Right lobe of liver (tissue), 6 donors: Measurements from ENCODE around the gene TCF25. TPM values are rescaled to one million over a fixed set of nuclear protein-coding genes. Genes with fewer than 3 reads are reported as not detected.
"Not testable (repeated sequence)": the region's sequence is repeated elsewhere in the genome, so short reads cannot be mapped to it uniquely, and the experiment has no call there.

Experiments used
- ATAC-seq, 4 donors: fragments of 200-7000 bp; cut with Tn5 transposase; one replicate each; pipeline ENCODE4 v1.9.1; 2020; ENCODE audit warnings: mild to moderate bottlenecking in 4 of 4, moderate library complexity in 4 of 4
- DNase-seq, 3 donors: peaks; one replicate each; pipeline ENCODE4 v3.0.0-alpha.2; 2020
- H3K27ac ChIP-seq, 3 donors: fragments of 200-600 bp; one replicate each; pipeline ENCODE4 v1.8.0; 2022
- H3K27me3 ChIP-seq, 2 donors: fragments of 200-600 bp; one replicate each; pipeline ENCODE4 v1.8.0; 2022
- H3K36me3 ChIP-seq, 4 donors: fragments of 200-600 bp; sonication (generic) in 1 of 4; one replicate each; pipeline versions ENCODE4 v1.5.1 to v1.8.0; 2017 to 2022; ENCODE audit warnings: control low read depth in 1 of 4
- H3K4me1 ChIP-seq, 4 donors: fragments of 200-600 bp; sonication (generic) in 1 of 4; one replicate each; pipeline versions ENCODE4 v1.5.1 to v1.8.0; 2017 to 2022; ENCODE audit warnings: control low read depth in 1 of 4
- H3K4me3 ChIP-seq, 3 donors: fragments of 200-600 bp; one replicate each; pipeline ENCODE4 v1.8.0; 2022
- H3K9me3 ChIP-seq, 4 donors: fragments of 200-600 bp; sonication (generic) in 1 of 4; one replicate each; pipeline versions ENCODE4 v1.5.1 to v1.8.0; 2017 to 2022; ENCODE audit warnings: control low read depth in 1 of 4
- POLR2A ChIP-seq: fragments of 450-650 bp; IDR thresholded peaks from one replicate; pipeline ENCODE4 v1.6.1; 2017; ENCODE audit warnings: antibody characterized with exemption, mild to moderate bottlenecking
- WGBS: methylation state at CpG from one replicate; pipeline ENCODE4 v1.1.6; 2018; ENCODE audit warnings: low coverage, low lambda C conversion rate; ENCODE audit not compliant: insufficient coverage; ENCODE audit errors: missing lambda C conversion rate; 5-methylcytosine and 5-hydroxymethylcytosine counted together
- intact Hi-C, 2 donors: fragments of 100-400 bp; cut with DNase I; formaldehyde crosslinking; loops; one replicate each; pipeline versions ENCODE4 v1.11.2 to v1.14.1; 2022
- total RNA-seq, 6 experiments: library from RNA; depleted of rRNA in 2 of 6; stranded (reverse); fragments of >200 nt in 2 of 6; fragmentation: NEBNext Ultra II Directional in 3 of 6; extraction: Animal tissue kit (Norgen Biotek cat#: 25700) in 3 of 6; gene quantifications; one replicate each; pipeline versions ENCODE4 v1.1.0 to v1.2.4, GENCODE V29; 2016 to 2023
- TF ChIP-seq, protein P1 (sequence below), 4 donors: fragments of 200-600 bp in 3 of 4; fragments of 450-650 bp in 1 of 4; IDR thresholded peaks; one replicate each; pipeline versions ENCODE4 v1.5.1 to v1.8.0; 2016 to 2022; ENCODE audit warnings: antibody characterized with exemption in 4 of 4, mild to moderate bottlenecking in 2 of 4
- donor health status: DM: no; HTN: yes; CAD: no.
- donor health status: DM: no; HTN: no; CAD: no.
- donor health status: DM: no; HTN: no; CAD: no.
- donor health status: DM: no; HTN: yes; CAD: no.
- donor health status: DM: no; HTN: yes; CAD: no.

Gene TCF25
- total RNA-seq, 6 experiments from 2014 or later: 66.6 to 91.6 (median 77.9) TPM

GRCh38 chr16:89911375-89911774, 38.0 kb downstream of the TCF25 start:
- Histone ChIP-seq H3K27ac (no peak overlapping the region), H3K4me3 (no peak overlapping the region), H3K27me3 (no peaks in the 10 kb centered on the region), H3K9me3 (no peaks in the 10 kb centered on the region), H3K36me3 (peaks cover 0 to 17% (median 4%) of the 10 kb centered on the region in 4 donors), H3K4me1 (no peaks in the 10 kb centered on the region)
- ATAC-seq: no peak
- TF ChIP-seq POLR2A: no peak
- TF ChIP-seq, protein P1, sequence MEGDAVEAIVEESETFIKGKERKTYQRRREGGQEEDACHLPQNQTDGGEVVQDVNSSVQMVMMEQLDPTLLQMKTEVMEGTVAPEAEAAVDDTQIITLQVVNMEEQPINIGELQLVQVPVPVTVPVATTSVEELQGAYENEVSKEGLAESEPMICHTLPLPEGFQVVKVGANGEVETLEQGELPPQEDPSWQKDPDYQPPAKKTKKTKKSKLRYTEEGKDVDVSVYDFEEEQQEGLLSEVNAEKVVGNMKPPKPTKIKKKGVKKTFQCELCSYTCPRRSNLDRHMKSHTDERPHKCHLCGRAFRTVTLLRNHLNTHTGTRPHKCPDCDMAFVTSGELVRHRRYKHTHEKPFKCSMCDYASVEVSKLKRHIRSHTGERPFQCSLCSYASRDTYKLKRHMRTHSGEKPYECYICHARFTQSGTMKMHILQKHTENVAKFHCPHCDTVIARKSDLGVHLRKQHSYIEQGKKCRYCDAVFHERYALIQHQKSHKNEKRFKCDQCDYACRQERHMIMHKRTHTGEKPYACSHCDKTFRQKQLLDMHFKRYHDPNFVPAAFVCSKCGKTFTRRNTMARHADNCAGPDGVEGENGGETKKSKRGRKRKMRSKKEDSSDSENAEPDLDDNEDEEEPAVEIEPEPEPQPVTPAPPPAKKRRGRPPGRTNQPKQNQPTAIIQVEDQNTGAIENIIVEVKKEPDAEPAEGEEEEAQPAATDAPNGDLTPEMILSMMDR (IDR thresholded peaks at IDR 0.05): no peak
- intact Hi-C loops: no loop called here
- 90% methylated on average over 8 of the region's 14 CpGs for WGBS
- DNase-seq: peak in 1 of 3 donors; percentile 18

GRCh38 chr16:89912143-89912542, 38.8 kb downstream of the TCF25 start:
- Histone ChIP-seq H3K27me3 (no peaks in the 10 kb centered on the region), H3K4me1 (no peaks in the 10 kb centered on the region), H3K9me3 (no peaks in the 10 kb centered on the region), H3K27ac (no peak overlapping the region), H3K36me3 (peaks cover 0 to 11% (median 4%) of the 10 kb centered on the region in 4 donors), H3K4me3 (no peak overlapping the region)
- intact Hi-C loops: no loop called here
- TF ChIP-seq, protein P1 (IDR thresholded peaks at IDR 0.05): no peak
- TF ChIP-seq POLR2A: no peak
- no peak for DNase-seq
- WGBS: 89% methylated on average over 5 of the region's 13 CpGs
- ATAC-seq: no peak

- Histone ChIP-seq H3K4me3 (no peak overlapping the region), H3K27ac (no peak overlapping the region), H3K9me3 (no peaks in the 10 kb centered on the region), H3K36me3 (peaks cover 0 to 11% (median 4%) of the 10 kb centered on the region in 4 donors), H3K27me3 (no peaks in the 10 kb centered on the region), H3K4me1 (peaks cover 0 to 2% (median 0%) of the 10 kb centered on the region in 4 donors)
- TF ChIP-seq POLR2A: no peak
- TF ChIP-seq, protein P1 (IDR thresholded peaks at IDR 0.05): no peak
- DNase-seq (no peak), ATAC-seq (no peak)
- WGBS: no CpG with 5 or more reads among the region's 14 CpGs
- intact Hi-C loops: no loop called here
These were observed 39.2 kb downstream of the TCF25 start for GRCh38 chr16:89912627-89913026.

DNA sequence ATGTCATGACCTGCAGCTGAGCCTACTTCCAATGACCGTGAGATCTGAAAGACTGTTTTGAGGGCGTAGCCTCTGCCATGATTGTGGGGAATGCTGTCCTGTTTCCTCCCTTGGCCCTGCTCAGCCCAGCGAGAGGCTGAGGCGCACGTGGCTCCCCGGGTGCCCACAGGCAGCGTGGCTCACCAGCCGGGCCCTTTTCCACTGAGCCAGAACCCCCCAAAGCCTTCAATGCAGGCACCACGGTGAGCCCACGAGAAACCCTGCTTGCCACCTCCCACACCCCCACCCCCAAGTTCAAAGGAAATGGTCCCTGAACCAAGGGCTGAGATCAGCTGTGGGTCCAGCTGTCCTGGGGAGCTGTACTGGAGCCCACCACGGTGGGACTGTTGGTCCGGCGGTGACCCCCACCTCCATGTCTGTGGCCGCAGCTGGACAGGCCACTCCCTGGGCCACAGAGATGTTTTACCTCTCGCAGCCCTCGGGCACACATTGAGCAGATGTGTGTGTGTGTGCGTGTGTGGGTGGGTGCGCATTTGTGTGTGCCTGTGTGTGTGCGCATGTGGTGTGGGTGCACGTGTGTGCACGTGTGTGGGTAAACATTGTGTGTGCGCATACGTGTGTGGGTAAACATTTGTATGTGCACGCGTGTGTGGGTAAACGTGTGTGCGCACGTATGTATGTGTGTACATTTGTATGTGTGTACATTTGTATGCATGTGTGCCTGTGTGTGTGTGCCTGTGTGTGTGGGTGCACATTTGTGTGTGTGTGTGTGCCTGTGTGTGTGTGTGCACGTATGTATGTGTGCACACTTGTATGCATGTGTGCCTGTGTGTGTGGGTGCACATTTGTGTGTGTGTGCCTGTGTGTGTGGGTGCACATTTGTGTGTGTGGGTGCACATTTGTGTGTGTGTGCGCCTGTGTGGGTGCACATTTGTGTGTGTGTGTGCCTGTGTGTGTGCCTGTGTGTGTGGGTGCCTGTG, 40.3 kb downstream of the TCF25 start:
- TF ChIP-seq POLR2A: no peak
- TF ChIP-seq, protein P1 (IDR thresholded peaks at IDR 0.05): no peak
- WGBS: 76% methylated on average over 12 of the region's 30 CpGs
- no peak for DNase-seq
- Histone ChIP-seq H3K4me3 (no peak overlapping the region), H3K27me3 (no peaks in the 10 kb centered on the region), H3K4me1 (peaks cover 0 to 4% (median 0%) of the 10 kb centered on the region in 4 donors), H3K9me3 (no peaks in the 10 kb centered on the region), H3K36me3 (peaks cover 0 to 11% (median 4%) of the 10 kb centered on the region in 4 donors), H3K27ac (no peak overlapping the region)
- intact Hi-C loops: no loop called here
- ATAC-seq: no peak

DNA sequence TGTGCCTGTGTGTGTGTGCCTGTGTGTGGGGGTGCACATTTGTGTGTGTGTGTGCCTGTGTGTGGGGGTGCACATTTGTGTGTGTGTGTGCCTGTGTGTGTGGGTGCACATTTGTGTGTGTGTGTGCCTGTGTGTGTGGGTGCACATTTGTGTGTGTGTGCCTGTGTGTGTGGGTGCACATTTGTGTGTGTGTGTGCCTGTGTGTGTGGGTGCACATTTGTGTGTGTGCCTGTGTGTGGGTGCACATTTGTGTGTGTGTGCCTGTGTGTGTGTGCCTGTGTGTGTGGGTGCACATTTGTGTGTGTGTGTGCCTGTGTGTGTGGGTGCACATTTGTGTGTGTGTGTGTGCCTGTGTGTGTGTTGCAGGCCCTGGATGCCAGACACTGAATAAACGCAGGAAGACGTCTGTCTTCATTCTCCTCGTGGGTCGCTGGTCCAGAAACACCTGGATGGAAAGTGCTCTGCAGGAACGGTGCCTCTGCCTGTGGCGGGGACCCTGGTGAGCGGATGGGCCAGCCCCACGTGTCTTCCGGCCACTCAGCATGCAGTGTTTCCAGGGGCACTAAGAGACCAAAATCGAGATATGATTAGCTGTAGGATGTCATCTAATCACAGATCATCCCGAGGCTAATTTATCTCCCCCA, 41.4 kb downstream of the TCF25 start:
- 64% methylated on average over 6 of the region's 11 CpGs for WGBS
- not testable (repeated sequence) for ATAC-seq, H3K27me3 ChIP-seq

More for the DNA sequence above, 41.4 kb downstream of the TCF25 start:
- H3K36me3 ChIP-seq, H3K9me3 ChIP-seq, H3K4me1 ChIP-seq, DNase-seq, intact Hi-C loops, H3K27ac ChIP-seq, H3K4me3 ChIP-seq: not testable (repeated sequence)
